GM19239 (cell line): Measurements from ENCODE around the gene SORBS1.
A peak's percentile ranks its signal among the peaks of the same experiment; 100 is the strongest.

ENCODE experiments used
- DNase-seq: peaks from one replicate; pipeline ENCODE4 v3.0.0; 2011; ENCODE audit warnings: low spot score; ENCODE audit not compliant: insufficient read length
- FAIRE-seq: peaks from 2 replicates; lab custom pipeline; 2011; peaks lifted over from hg19 to GRCh38; lab: Jason Lieb, UNC

The SORBS1 gene

DNA sequence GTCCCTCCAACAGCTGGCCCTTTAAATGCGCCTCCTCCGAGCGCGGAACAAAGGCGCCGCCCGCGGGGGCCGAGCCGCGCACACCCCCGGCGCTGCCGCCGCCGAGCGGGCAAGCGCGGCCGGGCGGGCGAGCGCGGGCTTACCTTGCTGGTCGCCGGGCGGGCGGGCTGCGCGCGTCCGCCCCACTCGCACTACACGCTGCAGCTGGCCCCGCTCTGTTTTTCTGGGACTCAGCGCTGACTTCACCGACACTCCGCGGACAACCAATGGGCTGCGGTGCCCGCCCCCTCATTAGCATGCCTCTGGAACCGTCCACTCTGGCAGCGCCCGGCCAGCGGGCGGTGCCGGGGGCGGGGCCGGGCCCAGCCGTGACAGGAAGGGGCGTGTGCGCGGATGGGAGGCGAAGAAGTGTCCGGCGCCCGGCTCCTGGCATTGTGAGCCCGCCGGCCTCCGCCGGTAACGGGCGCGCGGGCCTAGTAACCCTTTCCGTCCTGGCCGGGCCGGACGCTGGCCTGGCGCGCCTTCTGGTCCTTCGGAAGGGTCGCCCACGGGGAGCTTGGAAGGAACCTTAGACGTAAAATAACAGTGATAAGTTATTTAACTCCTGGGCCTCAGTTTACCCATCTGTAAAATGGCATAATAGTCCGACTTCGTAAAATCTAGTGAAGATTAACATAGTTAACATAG, at the start of gene SORBS1:
TSS of gene SORBS1 (minus strand) at position 195 of the 687 bp plus-strand sequence. CDS start 120,236 bp downstream, outside the sequence.
- DNase-seq (peak; percentile 100), FAIRE-seq (peak; percentile 90)

DNA sequence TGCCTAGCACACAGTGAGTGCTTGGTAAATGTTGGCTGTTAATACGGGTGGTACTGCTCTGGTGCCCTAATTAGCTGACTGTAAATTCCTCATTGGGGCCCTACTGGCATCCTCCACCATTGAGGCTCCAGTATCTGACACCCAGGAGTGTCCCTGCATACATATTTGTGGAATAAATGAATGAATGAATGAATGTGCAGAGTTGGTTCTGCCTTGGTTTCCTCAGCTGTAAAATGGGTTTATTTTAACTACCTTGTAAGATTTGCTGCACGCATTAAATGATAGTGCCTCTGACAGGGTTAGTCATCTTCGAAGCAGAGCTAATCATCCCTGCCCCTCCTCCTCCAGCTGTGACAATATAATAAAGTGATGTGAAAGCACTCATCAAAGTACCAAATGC, 49.6 kb upstream of the SORBS1 start:
- FAIRE-seq (no peak), DNase-seq (no peak)

DNA sequence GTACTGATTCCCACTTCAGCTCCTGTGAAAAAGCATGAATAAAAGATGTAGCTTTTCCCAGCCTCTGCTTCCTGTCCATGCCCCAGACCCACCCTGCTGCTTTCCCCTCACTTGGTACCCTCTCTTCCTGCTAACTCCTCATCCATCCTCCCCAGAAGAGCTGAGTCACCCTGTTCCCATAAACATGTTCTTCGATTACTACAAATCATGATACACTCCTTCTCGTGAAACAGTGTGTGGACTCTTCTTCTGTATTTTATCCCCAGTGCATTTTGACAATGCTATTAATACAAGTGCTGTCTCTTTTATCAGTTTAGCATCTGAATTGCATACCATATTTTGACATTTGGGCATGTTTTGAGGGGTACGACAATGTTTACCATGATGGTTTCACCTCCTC, 45.8 kb upstream of the SORBS1 start:
- DNase-seq (no peak), FAIRE-seq (no peak)

GRCh38 chr10:95605163-95605562, 44.0 kb upstream of the SORBS1 start:
- DNase-seq (no peak), FAIRE-seq (no peak)

GRCh38 chr10:95604630-95605029, 43.5 kb upstream of the SORBS1 start:
- DNase-seq (no peak), FAIRE-seq (no peak)

DNA sequence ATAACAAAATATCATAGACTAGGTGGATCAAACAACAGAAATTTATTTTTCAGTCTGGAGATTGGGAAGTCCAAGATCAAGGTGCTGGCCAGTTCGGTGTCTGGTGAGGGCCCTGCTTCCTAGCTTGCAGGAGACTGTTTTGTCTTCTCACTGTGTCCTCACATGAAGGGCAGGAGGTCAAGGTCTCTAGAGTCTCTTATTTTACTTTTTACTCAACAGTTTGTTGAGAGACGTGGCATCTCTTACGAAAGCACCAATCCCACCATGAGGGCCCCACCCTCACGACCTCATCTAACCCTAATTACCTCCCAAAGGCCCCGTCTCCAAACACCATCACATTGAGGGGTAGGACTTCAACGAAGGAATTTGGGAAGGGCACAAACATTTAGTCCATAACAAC, 41.2 kb upstream of the SORBS1 start:
- FAIRE-seq (no peak), DNase-seq (no peak)

DNA sequence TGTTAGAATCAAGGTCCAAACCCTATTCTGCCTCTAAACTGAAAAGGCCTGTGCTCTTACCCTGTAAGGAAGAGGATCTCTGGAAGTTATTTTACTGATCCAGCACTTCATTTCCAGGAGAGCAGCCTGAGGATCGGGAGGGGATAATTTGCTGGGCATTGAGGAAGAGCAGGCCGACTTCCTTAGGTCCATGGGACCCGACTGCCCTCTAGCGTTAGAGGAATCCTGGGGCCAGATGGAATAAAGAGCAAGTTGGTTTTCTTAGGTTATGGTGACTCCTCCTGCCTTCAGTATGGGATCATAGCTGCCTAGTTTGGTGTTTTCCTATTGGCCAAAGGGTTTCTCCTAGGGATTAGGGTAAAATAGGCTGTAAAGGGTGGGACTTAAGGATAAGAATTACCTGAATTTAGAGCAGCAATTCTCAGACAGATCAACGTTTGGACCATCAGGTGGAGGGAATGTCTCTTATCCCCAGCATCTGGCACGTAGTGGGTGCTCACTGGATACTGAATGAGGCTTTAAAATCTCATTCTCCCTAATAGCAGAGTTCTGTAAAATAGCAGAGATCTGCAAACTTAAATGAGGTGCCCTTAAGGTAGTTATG, 40.0 kb upstream of the SORBS1 start:
- DNase-seq, result peak; percentile 50
- peak; percentile 94 for FAIRE-seq

GRCh38 chr10:95600158-95600557, 39.0 kb upstream of the SORBS1 start:
- DNase-seq (no peak), FAIRE-seq (no peak)

DNA sequence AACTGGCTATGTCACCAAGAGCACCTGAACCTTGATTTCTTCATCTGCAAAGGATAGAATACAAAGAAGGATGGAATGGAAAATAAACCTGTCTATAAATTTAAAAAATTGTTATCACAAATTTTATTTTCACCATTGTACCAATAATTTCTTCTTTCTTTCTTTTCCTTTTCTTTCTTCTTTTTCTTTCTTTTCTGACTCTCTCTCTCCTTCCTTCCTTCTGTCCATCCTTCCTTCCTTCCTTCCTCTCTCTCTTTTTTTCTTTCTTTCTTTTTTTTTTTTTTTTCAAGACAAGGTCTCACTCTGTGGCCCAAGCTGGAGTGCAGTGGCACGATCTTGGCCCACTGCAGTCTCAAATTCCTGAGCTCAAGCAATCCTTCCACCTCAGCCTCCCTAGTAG, 36.6 kb upstream of the SORBS1 start:
- DNase-seq, result no peak
- FAIRE-seq, result no peak

- DNase-seq (no peak), FAIRE-seq (no peak)
Measured at GRCh38 chr10:95588025-95588424, 26.9 kb upstream of the SORBS1 start.

- no peak for DNase-seq
- FAIRE-seq, result no peak
Measured at GRCh38 chr10:95579835-95580535, 18.8 kb upstream of the SORBS1 start.

GRCh38 chr10:95579292-95579691, 18.1 kb upstream of the SORBS1 start:
- no peak for FAIRE-seq

GRCh38 chr10:95578619-95579018, 17.4 kb upstream of the SORBS1 start:
- FAIRE-seq (no peak), DNase-seq (no peak)

More at GRCh38 chr10:95579292-95579691, 18.1 kb upstream of the SORBS1 start:
- DNase-seq, result no peak

DNA sequence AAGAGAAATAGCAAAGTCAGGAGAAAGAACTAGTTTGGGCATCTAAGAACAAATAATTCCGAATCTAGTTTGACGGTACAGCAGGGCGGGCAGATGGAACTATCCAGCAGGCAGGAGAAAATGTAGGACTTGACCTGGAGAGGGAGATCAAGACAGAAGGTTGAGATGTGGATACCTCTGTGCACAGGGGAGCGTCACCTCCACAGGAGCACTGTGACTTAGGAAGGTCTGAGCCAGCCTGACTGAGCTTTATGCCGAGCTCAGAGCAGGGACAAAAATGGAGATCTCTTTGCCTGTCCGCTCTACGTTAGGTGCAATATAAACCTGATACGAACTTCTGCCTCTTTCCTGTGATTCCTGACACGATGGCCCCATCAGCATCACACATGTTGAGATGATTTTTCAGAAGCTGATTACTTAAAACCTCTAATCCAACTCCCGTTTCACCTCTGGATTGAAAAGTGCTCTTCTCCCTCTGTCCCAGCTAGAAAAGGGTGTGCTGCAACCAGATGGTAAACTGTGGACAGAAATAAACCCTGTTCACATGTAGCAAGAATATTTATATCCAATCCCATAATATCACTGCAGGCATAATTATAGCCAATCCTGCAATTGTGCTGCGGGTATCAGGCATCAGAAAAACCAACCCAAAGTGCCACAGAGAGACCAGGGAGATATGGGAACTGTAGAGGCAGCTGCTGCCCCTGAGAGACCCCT, 13.6 kb upstream of the SORBS1 start:
- DNase-seq (no peak), FAIRE-seq (no peak)

GRCh38 chr10:95573964-95574604, 12.9 kb upstream of the SORBS1 start:
- DNase-seq, result no peak
- no peak for FAIRE-seq

GRCh38 chr10:95573527-95573926, 12.4 kb upstream of the SORBS1 start:
- no peak for FAIRE-seq
- no peak for DNase-seq

GRCh38 chr10:95572131-95572820, 11.1 kb upstream of the SORBS1 start:
- DNase-seq (no peak), FAIRE-seq (no peak)

- FAIRE-seq, result no peak
- no peak for DNase-seq
Measured at GRCh38 chr10:95571390-95571789, 10.2 kb upstream of the SORBS1 start.

- DNase-seq (no peak), FAIRE-seq (no peak)
Measured at GRCh38 chr10:95569368-95569767, 8.2 kb upstream of the SORBS1 start.
